DMS53 treated with DMSO at 0.1 percent for 48 hours (cell line): ENCODE measurements around the gene AUNIP.

Experiments
- DNase-seq: peaks from one replicate; lab custom pipeline; 2025; ENCODE audit not compliant: unreplicated experiment; lab: John Stamatoyannopoulos, UW

Gene AUNIP

DNA sequence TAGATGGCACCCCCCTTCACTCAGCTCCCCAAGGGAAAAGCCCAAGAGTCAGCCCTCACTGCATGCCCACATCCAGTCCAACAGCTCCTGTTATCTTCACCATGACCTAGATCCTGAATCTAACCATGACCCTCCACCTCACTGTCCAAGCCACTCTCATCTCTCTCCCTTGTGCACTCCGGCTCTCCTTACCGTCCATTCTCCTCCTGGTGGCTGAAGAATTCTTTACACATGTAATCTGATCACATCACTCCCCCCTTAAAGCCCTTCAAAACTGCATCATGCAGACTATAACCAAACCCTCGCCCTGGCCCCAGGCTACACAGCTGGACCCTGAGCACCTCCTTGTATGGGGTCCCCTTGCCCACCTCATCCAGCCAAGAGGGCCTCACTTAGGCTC, 30.2 kb upstream of the AUNIP start:
- DNase-seq, result no peak

- DNase-seq, result no peak
Measured at GRCh38 chr1:25888426-25888987, 29.2 kb upstream of the AUNIP start.

- DNase-seq, result no peak
Measured at GRCh38 chr1:25885602-25886001, 26.3 kb upstream of the AUNIP start.

GRCh38 chr1:25881266-25881665, 22.0 kb upstream of the AUNIP start:
- DNase-seq, result no peak

GRCh38 chr1:25880518-25880917, 21.3 kb upstream of the AUNIP start:
- no peak for DNase-seq

GRCh38 chr1:25879675-25880074, 20.4 kb upstream of the AUNIP start:
- DNase-seq, result no peak

DNA sequence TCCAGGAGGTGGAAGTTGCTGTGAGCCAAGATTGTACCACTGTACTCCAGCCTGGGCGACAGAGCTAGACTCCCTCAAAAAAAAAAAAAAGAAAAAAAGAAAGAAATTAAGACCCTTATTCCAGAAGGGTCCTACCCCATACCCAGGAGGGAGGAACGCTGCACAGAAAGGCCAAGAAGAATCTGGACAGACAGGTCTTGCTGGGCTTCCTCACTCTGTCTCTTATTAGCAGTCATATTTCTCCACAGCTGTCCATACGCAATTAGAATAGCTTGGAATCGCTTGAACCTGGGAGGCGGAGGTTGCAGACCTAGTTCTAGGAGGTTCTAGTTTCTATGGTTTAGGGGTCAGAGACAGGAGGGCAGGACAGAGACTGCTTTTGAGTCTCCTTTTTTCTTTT, 19.4 kb upstream of the AUNIP start:
- no peak for DNase-seq

GRCh38 chr1:25877155-25877554, 17.9 kb upstream of the AUNIP start:
- DNase-seq, result no peak

DNA sequence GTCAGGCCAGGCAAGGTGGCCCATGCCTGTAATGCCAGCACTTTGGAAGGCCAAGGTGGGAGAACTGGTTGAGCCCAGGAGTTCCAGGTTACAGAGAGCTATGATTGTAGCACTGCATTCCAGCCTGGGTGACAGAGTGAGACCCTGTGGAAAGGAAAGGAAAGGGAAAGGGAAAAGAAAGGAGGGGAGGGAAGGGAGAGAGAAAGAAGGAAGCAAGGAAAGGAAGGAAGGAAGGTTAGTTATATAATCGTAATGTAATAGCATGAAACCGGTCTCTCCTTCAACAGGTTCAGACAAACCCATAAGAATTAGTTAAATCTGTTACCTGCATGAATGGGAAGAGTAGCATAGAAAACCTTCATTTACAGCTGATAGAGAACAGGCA, 17.4 kb upstream of the AUNIP start:
- no peak for DNase-seq

GRCh38 chr1:25875856-25876692, 16.8 kb upstream of the AUNIP start:
- no peak for DNase-seq

GRCh38 chr1:25875154-25875855, 16.0 kb upstream of the AUNIP start, which contains the start of gene PAQR7:
Gene PAQR7 (minus strand): TSS chr1:25875708. CDS start chr1:25863839, 11,869 bp downstream.
- DNase-seq, result peak; percentile 50

GRCh38 chr1:25874635-25875153, 15.4 kb upstream of the AUNIP start:
- DNase-seq, result no peak

DNA sequence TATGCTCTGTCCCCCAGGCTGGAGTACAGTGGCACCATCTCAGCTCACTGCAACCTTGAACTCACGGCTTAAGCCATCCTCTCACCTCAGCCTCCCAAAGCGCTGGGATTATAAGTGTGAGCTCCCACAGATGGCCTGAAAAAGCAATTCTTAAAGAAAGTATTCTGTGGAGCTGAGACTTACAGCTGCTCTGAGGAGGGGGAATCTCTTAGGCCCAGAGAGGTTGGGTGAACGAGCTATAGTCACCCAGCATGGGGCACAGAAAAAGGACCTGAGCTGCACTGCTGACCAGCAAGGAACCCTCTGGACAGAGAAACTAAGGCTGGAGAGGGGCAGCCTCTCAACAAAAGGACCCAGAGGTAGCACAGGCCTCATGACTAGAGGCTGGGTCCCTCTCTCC, 15.0 kb upstream of the AUNIP start:
- no peak for DNase-seq

DNA sequence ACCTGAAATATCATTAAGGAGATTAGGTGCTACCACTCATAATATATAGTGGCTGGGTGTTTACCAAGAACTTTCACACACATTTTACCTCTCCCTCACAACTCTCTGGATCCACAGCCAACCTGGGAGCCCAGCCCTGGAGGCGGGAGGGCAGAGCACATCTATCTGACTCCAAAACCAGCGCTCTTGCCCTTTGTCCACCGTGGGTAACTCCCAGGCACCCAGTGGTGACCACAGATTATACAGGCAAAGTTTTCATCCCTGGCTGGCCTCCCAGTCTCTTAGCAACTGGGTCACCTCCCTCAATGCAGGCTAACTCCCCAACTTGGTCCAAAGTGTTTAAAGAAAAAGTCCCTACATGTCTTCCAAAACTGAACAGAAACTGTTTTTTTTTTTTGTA, 13.9 kb upstream of the AUNIP start:
- DNase-seq, result no peak

DNA sequence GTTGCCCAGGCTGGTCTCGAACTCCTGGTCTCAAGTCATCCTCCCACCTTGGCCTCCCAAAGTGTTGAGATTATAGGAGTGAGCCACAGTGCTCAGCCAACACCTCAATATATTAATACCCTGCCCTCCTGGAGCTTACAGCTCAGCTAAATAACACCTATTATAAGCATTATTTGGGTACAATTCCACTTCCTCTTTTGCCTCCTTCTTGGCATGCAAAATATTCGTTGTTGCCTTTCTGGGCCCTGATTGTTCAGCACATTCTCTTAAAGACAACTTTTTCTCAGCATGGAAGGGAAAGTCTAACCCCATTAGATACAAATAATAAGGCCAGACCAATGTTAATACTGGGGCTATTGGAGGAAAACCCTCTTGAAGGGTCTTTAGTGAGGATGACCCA, 13.5 kb upstream of the AUNIP start:
- DNase-seq, result no peak

GRCh38 chr1:25871704-25872494, 12.6 kb upstream of the AUNIP start:
- no peak for DNase-seq

GRCh38 chr1:25871086-25871703, 11.9 kb upstream of the AUNIP start:
- no peak for DNase-seq

- DNase-seq, result no peak
Measured at GRCh38 chr1:25870614-25871013, 11.4 kb upstream of the AUNIP start.

- no peak for DNase-seq
Measured at GRCh38 chr1:25869909-25870606, 10.8 kb upstream of the AUNIP start.
